ENCODE results near the gene NFYA.

Gene NFYA

GRCh38 chr6:41066867-41067304 lies 5.9 kb upstream of the NFYA start:
- H3K4me3 ChIP-seq (ENCODE audit: control insufficient read depth, low read depth, low read length) = no peak overlapping the region
- DNase-seq (ENCODE audit: low read depth) = peak; percentile 60
- TF ChIP-seq CTCF (IDR thresholded peaks at IDR 0.05; ENCODE audit: control insufficient read depth, insufficient read depth, low read depth, low read length, missing control alignments) = peak; percentile 80

DNA sequence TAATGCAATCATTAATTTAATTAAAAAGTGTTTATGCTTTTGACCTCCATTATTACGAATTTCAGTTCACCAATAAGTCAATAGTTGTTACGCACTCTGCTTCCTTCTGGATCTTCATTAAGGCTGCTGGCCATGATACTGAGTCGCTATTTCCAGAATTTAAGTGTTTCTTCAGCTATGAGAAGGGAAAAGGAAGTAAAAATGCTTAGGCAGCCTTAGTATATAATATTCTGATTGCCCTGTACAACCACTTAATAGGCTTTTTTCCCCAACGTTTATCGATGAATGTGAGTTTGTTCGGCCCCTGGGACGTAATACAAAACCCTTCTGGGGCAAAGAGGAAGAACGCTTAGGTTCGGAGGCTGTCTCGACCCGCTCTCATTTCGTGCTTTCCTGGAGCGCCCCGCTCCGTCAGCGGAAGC lies 1.3 kb upstream of the NFYA start:
- TF ChIP-seq CTCF (IDR thresholded peaks at IDR 0.05; ENCODE audit: control insufficient read depth, insufficient read depth, low read depth, low read length, missing control alignments) = no peak
- H3K4me3 ChIP-seq (ENCODE audit: control insufficient read depth, low read depth, low read length) = peak overlapping the region; percentile 89
- DNase-seq (ENCODE audit: low read depth) = no peak

DNA sequence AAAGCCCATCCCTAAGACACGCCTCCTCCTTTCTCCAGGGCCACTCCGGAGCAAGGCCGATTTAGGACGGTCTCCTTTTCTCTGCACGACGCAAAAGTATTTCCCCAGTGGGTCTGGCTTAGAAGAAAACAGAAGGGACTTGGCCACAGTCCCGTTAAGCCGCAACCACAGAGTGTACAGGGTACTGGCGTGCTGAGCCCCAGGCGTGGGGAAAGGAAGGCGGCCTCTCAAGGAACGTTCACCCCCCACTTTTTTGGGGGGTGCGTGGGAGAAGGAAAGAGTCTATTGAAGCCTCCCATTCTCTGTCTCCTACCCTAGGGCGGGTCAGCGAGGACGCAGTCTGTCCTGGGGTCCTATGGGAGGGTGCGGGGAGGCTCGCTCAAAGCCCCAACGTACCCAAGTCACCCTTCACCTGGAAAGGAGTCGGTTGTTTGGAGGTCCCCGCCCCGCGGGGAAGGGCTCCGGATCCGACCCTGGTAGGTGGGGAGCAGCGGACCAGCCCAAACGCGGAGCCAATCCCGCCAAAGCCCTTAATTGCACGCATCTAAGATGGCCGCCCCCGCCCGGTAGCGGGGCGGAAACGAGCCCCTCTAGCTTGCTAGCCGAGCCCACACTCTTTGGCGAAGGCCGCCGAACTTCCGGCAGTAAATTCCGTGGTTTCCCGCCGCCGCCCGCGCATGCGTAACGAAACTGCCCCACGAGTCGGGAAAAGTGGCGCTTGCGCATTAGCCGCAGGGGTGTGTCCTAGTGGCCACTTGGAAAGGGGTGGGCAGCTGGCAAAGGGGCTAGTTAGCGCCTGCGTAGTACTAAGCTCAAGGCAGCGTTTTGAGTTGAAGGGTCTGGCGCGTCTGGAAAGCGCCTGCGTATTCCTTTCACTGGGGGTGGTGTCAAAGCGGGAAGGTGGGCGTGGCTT lies 595 bp upstream of the NFYA start, which contains the start of gene OARD1:
OARD1 (minus strand) TSS at position 434 of the 913 bp plus-strand sequence. CDS start 722 bp downstream, outside the sequence.
- peak; percentile 99 for DNase-seq (ENCODE audit: low read depth)
- H3K4me3 ChIP-seq (ENCODE audit: control insufficient read depth, low read depth, low read length) = peak within 1 kb of the TSS; percentile 89
- TF ChIP-seq CTCF (IDR thresholded peaks at IDR 0.05; ENCODE audit: control insufficient read depth, insufficient read depth, low read depth, low read length, missing control alignments) = no peak

DNA sequence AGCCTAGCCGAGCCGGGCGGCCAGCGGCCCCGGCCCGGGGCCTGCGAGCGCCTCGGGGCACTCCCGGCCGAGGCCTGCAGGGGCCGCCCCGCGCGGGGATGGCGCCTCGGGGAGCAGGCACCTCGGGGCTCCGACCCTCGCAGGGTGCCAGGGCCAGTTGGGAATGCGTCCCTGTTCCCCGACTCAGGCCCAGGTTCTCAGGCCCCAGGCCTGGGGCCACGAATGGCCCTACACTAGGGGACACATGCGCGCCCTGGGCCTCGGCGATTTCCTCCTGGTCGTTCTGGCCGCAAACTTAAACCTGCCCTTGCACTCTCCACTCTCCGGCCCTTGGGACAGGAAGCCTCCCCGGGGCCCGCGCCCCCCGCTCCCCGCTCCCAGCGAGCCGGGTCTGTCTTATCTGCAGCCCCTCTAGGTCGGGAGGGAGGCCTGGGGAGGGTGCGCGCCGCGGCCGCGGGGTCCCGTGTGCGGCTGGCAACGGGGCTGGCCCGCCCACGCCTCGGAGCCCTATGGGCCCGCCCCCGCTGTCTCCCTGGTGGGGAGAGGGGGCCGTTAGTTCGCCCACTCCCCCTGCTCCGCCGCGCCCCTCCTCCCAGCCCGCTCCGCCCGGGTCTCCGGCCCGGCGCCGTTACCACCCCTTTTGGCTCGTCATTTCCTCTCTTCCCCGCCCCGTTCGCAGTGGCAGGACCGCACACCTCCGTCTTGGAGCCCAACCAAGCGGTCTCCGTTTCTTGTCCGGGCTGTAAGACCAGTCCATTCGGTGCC lies 611 bp downstream of the NFYA start:
- H3K4me3 ChIP-seq (ENCODE audit: control insufficient read depth, low read depth, low read length) = peak overlapping the region; percentile 89
- DNase-seq (ENCODE audit: low read depth) = no peak
- TF ChIP-seq CTCF (IDR thresholded peaks at IDR 0.05; ENCODE audit: control insufficient read depth, insufficient read depth, low read depth, low read length, missing control alignments) = peak; percentile 2

DNA sequence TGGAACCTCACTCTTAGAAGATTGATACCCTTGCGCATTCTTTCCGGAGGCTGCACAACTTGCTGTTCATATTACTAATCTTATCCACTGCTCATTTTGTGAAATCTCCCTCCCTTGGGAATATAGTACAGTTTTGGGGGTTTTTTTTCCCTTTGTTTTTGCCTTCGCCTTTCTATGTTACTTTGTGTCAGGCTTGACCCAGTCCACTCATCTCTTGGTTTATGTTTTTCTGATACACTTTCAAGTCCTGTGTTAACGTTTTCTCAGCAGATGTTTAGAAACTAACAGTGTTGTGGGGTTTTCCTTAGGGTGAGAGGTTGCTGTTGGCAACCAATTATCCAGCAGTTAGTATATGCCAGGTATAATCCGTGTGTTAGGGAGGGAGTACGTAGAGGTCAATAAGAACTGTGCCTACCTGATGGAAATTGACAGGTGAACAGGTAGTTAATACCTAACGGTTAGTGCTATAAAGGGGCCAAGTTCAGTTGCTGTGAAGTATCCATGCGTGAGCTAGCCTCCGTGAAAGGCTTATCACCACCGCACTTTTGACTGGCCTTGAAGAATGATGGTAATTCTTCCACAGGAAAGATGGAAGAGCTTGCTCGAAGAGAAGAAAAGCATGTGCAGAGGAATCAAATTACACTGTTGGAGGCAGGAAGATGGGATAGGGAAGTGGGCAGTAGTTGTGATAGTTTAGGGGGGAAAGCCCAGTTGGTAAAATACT lies 1.4 kb downstream of the NFYA start:
- DNase-seq (ENCODE audit: low read depth) = no peak
- H3K4me3 ChIP-seq (ENCODE audit: control insufficient read depth, low read depth, low read length) = peak overlapping the region; percentile 89
- TF ChIP-seq CTCF (IDR thresholded peaks at IDR 0.05; ENCODE audit: control insufficient read depth, insufficient read depth, low read depth, low read length, missing control alignments) = no peak

All from AG09309 (cell line).